GM19351 (cell line): ENCODE measurements around the gene SPRY2.

Experiments
- ATAC-seq: cut with Tn5 transposase; IDR thresholded peaks from one replicate; pipeline ENCODE4 v1.9.1; 2021; ENCODE audit warnings: mild to moderate bottlenecking, moderate library complexity; ENCODE audit not compliant: unreplicated experiment

The SPRY2 gene, protein sequence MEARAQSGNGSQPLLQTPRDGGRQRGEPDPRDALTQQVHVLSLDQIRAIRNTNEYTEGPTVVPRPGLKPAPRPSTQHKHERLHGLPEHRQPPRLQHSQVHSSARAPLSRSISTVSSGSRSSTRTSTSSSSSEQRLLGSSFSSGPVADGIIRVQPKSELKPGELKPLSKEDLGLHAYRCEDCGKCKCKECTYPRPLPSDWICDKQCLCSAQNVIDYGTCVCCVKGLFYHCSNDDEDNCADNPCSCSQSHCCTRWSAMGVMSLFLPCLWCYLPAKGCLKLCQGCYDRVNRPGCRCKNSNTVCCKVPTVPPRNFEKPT

DNA sequence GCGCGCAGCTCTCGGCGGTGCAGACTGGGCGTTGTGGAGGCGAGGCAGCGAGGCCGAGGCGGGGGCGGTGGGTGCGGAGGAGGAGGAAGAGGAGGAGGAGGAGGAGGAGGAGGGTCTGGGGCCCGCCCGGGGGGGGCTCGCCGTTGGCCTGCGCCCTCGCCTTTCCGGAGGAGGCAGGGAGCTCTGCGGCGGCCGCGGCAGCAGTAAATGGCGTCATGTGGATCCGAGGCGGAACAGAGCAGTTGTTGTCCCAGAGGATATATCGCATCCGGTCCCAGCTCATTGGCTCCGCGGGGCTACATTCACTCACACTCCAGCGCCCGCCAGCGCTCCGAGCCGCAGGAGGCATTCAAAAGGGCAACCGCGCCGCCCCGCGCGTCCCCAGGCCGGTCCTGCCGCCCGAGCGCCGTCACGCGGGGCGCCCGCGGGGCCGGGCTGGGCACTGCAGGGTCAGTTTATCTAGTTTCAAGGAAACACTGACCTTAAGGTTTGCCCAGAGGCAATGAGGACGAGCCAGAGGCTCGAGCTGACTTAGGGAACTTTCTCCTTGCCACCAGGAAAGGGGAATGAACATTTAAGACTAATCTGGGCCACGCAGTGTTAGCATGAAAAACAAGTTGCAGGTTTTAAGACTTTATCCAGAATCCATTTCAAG lies at the start of gene SPRY2:
TSS of gene SPRY2 (minus strand) at position 26 of the 655 bp plus-strand sequence. CDS start 3,421 bp downstream, outside the sequence.
- peak; percentile 36 for ATAC-seq

GRCh38 chr13:80390338-80390737 lies 49.4 kb upstream of the SPRY2 start:
- no peak for ATAC-seq

- no peak for ATAC-seq
These were observed 48.4 kb upstream of the SPRY2 start for GRCh38 chr13:80389073-80390038.

GRCh38 chr13:80388506-80388905 lies 47.6 kb upstream of the SPRY2 start:
- ATAC-seq: no peak

- ATAC-seq: no peak
These were observed 45.7 kb upstream of the SPRY2 start for GRCh38 chr13:80386592-80386991.

GRCh38 chr13:80386002-80386401 lies 45.1 kb upstream of the SPRY2 start:
- no peak for ATAC-seq

DNA sequence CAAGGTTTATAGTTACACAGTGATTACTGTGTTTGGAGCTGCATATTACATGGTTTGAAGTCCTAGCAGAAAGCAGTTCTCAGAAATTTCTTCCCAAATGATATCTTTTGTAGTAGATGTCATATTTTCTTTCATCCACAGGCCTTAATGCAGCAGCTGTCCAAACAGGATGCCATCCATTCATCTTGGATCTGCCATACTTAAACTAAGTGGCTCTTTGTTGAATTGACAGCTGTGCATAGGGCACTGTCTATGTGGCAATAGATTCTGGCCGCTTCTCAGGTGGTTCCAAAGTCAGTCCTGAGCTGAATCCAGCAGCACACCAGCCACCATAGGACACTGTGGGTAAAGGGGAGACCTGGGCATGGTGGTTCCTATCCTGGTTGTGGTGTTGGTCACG lies 41.6 kb upstream of the SPRY2 start:
- ATAC-seq: no peak

- ATAC-seq: no peak
These were observed 38.3 kb upstream of the SPRY2 start for GRCh38 chr13:80379245-80379644.

- no peak for ATAC-seq
These were observed 35.6 kb upstream of the SPRY2 start for GRCh38 chr13:80376554-80376953.

GRCh38 chr13:80374901-80375300 lies 34.0 kb upstream of the SPRY2 start:
- ATAC-seq: no peak

DNA sequence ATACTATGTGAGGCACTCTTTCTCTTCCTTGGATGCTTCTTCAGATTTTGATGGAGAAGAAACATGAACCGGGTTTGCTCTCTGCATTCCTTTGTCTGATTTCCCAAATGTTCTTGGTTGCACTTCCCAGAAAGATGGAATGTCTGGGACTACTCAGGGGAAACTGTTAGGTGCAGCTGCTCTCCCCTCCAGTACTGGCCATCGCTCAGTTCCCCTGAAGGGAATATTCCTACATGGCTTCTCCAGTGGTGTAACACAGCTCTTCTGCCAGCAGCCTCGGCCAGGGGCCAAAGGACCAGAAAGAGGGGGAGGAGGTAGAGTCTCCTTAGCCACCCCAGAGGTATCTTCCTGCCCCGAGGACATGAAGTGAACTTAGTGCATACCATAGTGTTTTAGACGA lies 33.5 kb upstream of the SPRY2 start:
- ATAC-seq: no peak

DNA sequence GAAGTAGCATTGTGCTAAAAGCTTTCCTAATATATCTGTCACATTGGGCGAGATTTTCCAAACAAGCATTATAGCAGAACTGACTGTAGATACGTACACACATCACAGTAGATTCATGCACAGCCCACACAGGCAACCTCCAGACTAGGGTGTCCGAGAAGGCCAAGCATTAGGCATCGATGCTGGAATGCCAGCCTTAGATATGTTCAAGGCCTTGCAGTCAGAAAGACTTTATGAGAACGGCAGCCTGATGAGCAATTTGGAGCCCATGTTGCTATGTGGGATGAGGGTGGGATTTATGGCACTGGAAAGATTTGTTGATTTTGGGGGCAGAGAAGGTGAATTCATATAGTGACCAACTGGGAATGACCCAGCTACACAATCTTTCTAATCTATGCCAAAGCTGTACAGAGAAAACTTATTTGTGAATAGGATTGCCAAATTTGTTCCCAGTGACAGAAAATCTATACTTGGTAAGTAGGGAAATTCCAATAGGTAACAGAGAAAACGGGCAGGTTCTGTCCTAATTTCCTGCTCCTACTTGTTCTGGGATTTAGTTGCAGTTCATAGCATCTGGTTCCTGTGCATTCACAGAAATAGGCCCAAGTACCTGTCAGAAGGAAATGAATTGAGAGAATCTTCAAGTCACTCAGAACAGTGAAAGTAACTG lies 31.0 kb upstream of the SPRY2 start:
- ATAC-seq: no peak

GRCh38 chr13:80367473-80367872 lies 26.5 kb upstream of the SPRY2 start:
- no peak for ATAC-seq

DNA sequence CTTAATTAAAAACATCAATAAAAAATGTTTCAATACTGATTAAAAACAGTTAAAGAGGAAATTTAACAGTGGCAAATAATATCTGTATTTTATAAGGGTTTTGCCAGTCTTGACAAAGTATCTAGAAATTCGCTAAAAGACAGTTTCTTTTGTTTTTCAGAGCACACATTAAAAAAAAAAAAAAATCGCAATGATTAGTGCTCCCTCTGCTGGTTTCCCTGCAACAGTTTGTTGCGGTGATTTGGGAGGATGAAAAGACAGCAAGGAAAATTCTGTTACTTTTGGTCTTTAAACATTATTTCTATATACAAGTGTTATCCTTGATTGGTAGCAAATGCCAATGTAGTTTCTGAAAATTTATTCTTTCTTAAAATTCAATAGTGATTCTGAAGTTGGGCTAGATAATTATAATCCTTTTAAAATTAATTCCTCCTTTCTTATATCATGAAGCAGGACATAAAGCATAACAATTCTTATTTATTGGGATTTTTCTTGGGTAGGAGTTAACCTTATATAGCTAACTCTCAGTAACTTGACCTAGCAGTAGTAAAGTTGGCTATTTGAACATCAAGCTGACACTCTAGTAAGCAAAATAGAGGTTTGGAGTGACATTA lies 23.1 kb upstream of the SPRY2 start:
- ATAC-seq: no peak

- no peak for ATAC-seq
These were observed 21.6 kb upstream of the SPRY2 start for GRCh38 chr13:80362481-80362880.

- ATAC-seq: peak; percentile 83
These were observed 21.0 kb upstream of the SPRY2 start for GRCh38 chr13:80361883-80362327.

DNA sequence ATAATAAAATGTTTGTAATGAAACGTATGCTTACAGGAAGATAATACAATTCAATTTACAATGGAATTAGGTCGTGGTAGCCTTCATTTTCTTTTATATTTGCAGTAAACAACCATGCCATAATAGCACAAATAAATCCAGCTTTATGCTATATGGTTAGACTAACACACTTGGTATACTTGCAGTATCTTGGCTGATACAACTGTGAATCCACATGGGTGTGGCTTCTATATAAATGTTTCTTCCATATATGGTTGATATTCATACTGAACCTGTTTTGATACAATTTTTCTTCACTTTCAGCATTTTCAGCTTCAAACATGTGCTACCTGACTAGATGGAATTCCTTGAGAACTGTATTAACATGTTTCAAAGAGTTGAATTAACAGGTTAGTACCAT lies 20.4 kb upstream of the SPRY2 start:
- no peak for ATAC-seq

- ATAC-seq: no peak
These were observed 19.5 kb upstream of the SPRY2 start for GRCh38 chr13:80360453-80360800.

DNA sequence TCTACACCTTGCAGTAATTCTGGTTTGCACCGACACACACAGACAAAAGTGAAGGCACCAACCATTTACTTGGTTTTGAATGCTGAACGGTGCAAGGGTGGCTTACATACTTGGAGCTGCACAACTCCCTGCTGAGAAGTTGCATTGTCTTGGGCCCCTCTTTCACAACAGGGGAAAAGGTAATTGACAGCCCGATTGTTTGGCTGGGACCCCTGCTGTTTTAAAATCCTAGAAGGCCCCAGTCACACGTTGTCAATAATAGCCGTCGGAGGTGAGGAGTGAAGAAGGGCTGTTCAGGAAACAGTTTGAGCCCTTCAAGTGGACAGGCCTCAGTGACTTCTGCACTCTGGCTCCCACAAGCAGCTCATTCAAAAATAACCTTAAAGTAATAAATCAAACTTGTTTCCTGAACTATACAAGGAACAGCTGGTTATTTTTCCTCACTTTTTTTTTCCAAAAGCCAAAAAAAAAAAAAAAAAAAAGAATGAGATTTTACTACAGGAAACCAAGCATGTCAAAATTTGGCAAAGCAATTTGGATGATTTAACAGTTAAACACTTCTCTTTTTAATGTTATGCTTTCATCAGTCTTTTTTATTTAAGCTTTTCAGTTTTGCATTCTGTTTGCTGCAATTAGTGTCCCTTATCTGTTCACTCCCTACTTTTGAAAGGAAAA lies 19.0 kb upstream of the SPRY2 start:
- ATAC-seq: no peak

DNA sequence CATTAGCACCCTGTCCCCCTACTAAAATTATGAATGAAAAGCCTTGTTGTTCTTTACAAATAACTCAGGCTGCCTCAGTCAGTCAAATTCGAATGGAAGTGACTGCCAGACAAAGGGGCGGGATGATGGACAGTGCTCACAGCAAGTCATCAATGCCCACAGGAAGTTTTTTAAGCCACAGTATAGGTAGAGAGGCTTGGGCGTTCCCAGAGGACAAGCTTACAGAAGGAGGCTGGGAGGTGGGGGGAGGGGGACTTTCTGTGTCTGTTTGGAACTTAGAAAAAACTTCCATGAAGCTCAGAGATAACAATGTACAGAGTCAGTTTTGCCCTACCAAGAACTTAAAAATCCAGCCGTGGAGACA lies 18.5 kb upstream of the SPRY2 start:
- no peak for ATAC-seq
